Transverse colon (tissue), 4 donors: ENCODE measurements around the gene SELL. TPM values are rescaled to one million over a fixed set of nuclear protein-coding genes. Genes with fewer than 3 reads are reported as not detected.

Experiments
- DNase-seq: peaks from one replicate; pipeline ENCODE4 v3.0.0-alpha.2; 2019
- H3K27ac ChIP-seq, 4 donors: fragments of 200-600 bp; sonication (generic); 2 replicates each; pipeline ENCODE4 v1.5.1; 2016 to 2018; ENCODE audit warnings: inconsistent platforms in 4 of 4
- H3K27me3 ChIP-seq: fragments of 200-600 bp; sonication (generic); 2 replicates; pipeline ENCODE4 v1.5.1; 2017; ENCODE audit warnings: inconsistent platforms
- H3K36me3 ChIP-seq, 4 donors: fragments of 200-600 bp; sonication (generic); 2 replicates each; pipeline ENCODE4 v1.5.1; 2017 to 2019; ENCODE audit warnings: inconsistent platforms in 4 of 4
- H3K4me1 ChIP-seq, 4 donors: fragments of 200-600 bp; sonication (generic); 2 replicates each; pipeline ENCODE4 v1.5.1; 2017 to 2020; ENCODE audit warnings: inconsistent platforms in 4 of 4
- H3K4me3 ChIP-seq, 4 donors: fragments of 200-600 bp; sonication (generic); 1 replicate in 1 of 4; 2 replicates in 3 of 4; pipeline versions ENCODE4 v1.5.1 to v1.6.1; 2017 to 2019; ENCODE audit warnings: inconsistent platforms in 4 of 4
- H3K9me3 ChIP-seq, 2 donors: fragments of 200-600 bp; sonication (generic); 2 replicates each; pipeline ENCODE4 v1.5.1; 2017 to 2019; ENCODE audit warnings: inconsistent platforms in 2 of 2
- EP300 ChIP-seq: sonication (generic); formaldehyde crosslinking; IDR thresholded peaks from one replicate; pipeline ENCODE4 v1.6.1; 2017; ENCODE audit warnings: antibody characterized with exemption, low read depth
- POLR2A ChIP-seq: fragments of 450-650 bp; IDR thresholded peaks from one replicate; pipeline ENCODE4 v1.6.1; 2016; ENCODE audit warnings: antibody characterized with exemption, mild to moderate bottlenecking, moderate library complexity
- POLR2AphosphoS5 ChIP-seq, 3 donors: sonication (generic); formaldehyde crosslinking; IDR thresholded peaks; one replicate each; pipeline ENCODE4 v1.6.1; 2016; ENCODE audit warnings: antibody characterized with exemption in 3 of 3
- WGBS, 2 donors: methylation state at CpG; one replicate each; pipeline ENCODE4 v1.1.5; 2018; ENCODE audit warnings: low coverage in 1 of 2; 5-methylcytosine and 5-hydroxymethylcytosine counted together
- in situ Hi-C, 4 donors: fragments of 200-750 bp; cut with MboI; loops; one replicate each; pipeline versions ENCODE4 v1.15.0 to v1.15.1; 2017; ENCODE audit warnings: low sequenced_read_pairs in 3 of 4, low pct_ligation_motif_present in 1 of 4, low pct_unique_long_range_greater_than_20kb in 1 of 4
- intact Hi-C: fragments of 100-400 bp; cut with DNase I; formaldehyde crosslinking; loops from one replicate; pipeline ENCODE4 v1.15.1; 2023; ENCODE audit warnings: low total_unique reads
- total RNA-seq, 4 donors: library from RNA; depleted of rRNA; stranded (reverse); fragments of >200 nt; gene quantifications; one replicate each; pipeline ENCODE4 v1.1.0, GENCODE V29; 2016
- TF ChIP-seq, protein P1 (sequence below), 5 experiments: fragments of 200-600 bp in 3 of 5; fragments of 450-650 bp in 2 of 5; sonication (generic) in 3 of 5; IDR thresholded peaks; 1 replicate in 2 of 5; 2 replicates in 3 of 5; pipeline ENCODE4 v1.5.1; 2016 to 2017; ENCODE audit warnings: antibody characterized with exemption in 5 of 5, inconsistent platforms in 3 of 5, mild to moderate bottlenecking in 2 of 5, moderate library complexity in 1 of 5

SELL gene
- total RNA-seq, 4 donors from 2014 or later = 0.55 to 6.4 (median 2.9) TPM; not detected in 1

DNA sequence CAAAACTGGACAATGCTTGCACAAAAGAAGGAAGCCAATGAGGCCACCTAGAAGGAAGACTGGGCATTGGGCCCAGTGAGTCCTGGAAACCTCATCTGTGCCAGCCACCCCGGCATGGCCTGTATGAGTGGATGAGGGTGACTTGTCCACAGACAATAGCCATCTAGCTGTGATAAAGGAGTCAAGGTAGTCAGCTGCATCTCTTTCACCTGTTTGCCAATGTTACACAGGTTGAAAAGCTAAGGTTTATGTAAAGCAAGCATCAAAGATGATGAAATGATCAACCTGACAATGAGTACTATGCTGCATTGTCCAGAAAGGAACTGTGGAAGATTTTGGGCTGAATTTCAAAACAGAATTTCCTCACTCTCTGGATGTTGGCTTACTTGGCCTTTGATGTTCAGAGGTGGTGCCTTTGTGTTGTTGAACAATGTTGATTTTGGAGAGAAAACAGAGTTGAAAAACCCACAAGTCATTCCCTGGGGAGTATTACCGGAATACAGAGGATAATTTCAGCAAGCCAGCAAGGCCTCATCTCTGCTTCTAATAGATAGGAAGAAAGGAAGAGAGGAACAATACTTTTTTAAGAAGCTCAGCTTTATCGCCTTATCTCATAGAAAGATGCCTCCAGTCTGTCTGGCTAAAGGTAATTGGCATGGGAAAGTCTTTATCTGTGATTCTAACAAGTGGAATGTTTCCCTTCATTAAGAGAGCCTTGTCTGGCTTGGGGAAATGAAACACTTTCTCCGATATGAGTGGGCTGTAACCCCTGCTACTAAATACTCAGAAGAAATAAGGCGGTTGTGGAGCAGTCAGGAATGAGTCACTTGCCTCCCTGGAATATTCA is 33.8 kb upstream of the SELL start:
- Histone ChIP-seq H3K4me1 (no peaks in the 10 kb centered on the region), H3K9me3 (no peaks in the 10 kb centered on the region), H3K27me3 (no peaks in the 10 kb centered on the region), H3K27ac (no peak overlapping the region), H3K36me3 (no peaks in the 10 kb centered on the region), H3K4me3 (no peak overlapping the region)
- whole genome bisulfite sequencing, 2 donors = 71 to 80% methylated on average over 4 to 5 of the region's 5 CpGs
- no peak for DNase-seq
- intact Hi-C loops (no loop called here), in situ Hi-C loops (no loop called here)
- no peak for TF ChIP-seq POLR2A
- TF ChIP-seq EP300 = no peak
- TF ChIP-seq POLR2AphosphoS5 (IDR thresholded peaks at IDR 0.05) = no peak
- TF ChIP-seq, protein P1, sequence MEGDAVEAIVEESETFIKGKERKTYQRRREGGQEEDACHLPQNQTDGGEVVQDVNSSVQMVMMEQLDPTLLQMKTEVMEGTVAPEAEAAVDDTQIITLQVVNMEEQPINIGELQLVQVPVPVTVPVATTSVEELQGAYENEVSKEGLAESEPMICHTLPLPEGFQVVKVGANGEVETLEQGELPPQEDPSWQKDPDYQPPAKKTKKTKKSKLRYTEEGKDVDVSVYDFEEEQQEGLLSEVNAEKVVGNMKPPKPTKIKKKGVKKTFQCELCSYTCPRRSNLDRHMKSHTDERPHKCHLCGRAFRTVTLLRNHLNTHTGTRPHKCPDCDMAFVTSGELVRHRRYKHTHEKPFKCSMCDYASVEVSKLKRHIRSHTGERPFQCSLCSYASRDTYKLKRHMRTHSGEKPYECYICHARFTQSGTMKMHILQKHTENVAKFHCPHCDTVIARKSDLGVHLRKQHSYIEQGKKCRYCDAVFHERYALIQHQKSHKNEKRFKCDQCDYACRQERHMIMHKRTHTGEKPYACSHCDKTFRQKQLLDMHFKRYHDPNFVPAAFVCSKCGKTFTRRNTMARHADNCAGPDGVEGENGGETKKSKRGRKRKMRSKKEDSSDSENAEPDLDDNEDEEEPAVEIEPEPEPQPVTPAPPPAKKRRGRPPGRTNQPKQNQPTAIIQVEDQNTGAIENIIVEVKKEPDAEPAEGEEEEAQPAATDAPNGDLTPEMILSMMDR (IDR thresholded peaks at IDR 0.05) = no peak

DNA sequence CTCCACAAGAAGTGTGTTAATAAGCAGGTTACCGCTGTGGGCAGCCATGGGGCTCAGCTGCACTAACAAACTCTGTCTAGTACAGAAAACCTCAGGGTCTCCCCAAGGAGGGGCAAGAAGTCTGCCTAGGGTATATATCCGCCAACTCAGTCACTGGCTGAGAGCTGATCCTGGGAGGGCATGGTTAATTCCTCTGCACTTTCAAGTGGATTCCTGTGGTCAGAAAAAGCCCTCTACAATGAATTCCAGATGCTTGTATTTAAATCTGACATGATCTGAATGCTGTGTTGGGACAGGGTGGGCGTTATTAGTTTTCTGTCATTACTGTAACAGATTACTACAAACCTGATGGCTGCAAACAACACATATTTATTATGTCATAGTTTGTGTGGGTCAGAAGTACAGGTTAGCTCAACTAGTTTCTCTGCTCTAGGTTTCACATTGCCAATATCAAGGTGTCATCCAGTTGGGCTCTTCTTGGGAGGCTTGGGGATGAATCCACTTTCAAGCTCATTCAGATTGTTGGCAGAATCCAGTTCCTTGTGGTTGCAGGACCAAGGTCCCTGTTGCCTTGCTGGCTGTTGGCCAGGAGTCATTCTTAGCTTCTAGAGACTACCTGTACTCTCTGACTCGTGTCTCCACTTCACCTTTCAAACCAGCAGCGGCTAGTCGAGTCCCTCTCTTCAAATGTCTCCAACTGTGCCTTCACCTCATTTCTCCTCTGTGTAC is 30.4 kb upstream of the SELL start:
- Histone ChIP-seq H3K4me1 (no peaks in the 10 kb centered on the region), H3K27ac (no peak overlapping the region), H3K4me3 (no peak overlapping the region), H3K27me3 (no peaks in the 10 kb centered on the region), H3K9me3 (no peaks in the 10 kb centered on the region), H3K36me3 (no peaks in the 10 kb centered on the region)
- DNase-seq = no peak
- 75 to 88% methylated on average over 3 to 6 of the region's 6 CpGs for WGBS, 2 donors
- in situ Hi-C loops = no loop called here
- intact Hi-C loops = no loop called here
- TF ChIP-seq POLR2AphosphoS5 (IDR thresholded peaks at IDR 0.05) (no peak), POLR2A (no peak), EP300 (no peak)
- TF ChIP-seq, protein P1 (IDR thresholded peaks at IDR 0.05) = no peak

DNA sequence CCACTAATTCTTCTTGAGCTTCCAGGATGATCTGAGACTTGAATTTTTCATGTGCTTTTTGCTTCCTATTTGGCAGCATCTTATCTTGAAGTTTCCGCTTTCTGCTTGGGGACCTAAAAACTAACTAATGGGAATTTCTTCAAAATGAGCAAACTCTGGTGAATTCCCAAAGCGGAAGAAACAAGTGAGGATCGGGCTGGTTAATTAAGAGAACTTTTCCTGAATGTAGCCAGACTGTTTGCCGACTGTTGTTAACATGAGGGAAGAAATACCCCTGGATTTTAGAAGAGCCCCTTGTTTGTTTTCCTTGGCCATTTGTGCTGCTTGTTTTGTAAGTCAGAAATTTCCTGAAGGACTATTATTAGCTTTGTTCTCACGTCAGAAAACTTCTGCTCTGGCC is 28.6 kb upstream of the SELL start:
- Histone ChIP-seq H3K27ac (no peak overlapping the region), H3K36me3 (no peaks in the 10 kb centered on the region), H3K27me3 (no peaks in the 10 kb centered on the region), H3K4me3 (no peak overlapping the region), H3K9me3 (no peaks in the 10 kb centered on the region), H3K4me1 (no peaks in the 10 kb centered on the region)
- TF ChIP-seq POLR2AphosphoS5 (IDR thresholded peaks at IDR 0.05) (no peak), POLR2A (no peak), EP300 (no peak)
- TF ChIP-seq, protein P1 (IDR thresholded peaks at IDR 0.05) = no peak
- WGBS, 2 donors = 64 to 75% methylated on average over 5 of the region's 5 CpGs
- intact Hi-C loops (no loop called here), in situ Hi-C loops (no loop called here)
- no peak for DNase-seq

DNA sequence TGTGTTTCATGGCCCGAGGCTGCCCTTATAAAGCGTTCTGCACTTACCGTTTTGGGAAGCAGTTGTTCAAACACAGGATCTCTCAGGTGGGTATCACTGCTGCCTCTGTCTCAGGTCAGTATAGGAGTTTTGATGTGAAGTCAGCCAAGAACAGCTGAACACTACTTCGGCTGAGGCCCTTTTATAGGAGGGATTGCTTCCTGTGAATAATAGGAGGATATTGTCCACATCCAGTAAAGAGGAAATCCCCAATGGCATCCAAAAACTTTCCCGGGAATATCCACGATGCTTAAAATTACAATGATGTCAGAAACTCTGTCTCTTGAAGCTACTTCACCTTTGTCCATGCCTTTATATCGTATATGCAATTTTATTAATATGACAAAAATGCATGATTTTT is 22.5 kb upstream of the SELL start, which contains the start of gene SELE:
Gene SELE, minus strand, starts transcription at position 156 of the 400 bp plus-strand sequence. CDS start 467 bp downstream, outside the sequence.
- no peaks in the 10 kb centered on the region for H3K9me3 ChIP-seq
- H3K27ac ChIP-seq = no peak within 1 kb of the TSS
- TF ChIP-seq, protein P1 (IDR thresholded peaks at IDR 0.05) = no peak
- TF ChIP-seq POLR2A (no peak), EP300 (no peak)
- no peak for DNase-seq
- in situ Hi-C loops (no loop called here), intact Hi-C loops (no loop called here)
- no peaks in the 10 kb centered on the region for H3K36me3 ChIP-seq
- WGBS, 2 donors = 79 to 87% methylated on average over 7 of the region's 7 CpGs
- no peaks in the 10 kb centered on the region for H3K27me3 ChIP-seq
- no peak within 1 kb of the TSS for H3K4me3 ChIP-seq
- H3K4me1 ChIP-seq = peaks cover 0 to 6% (median 0%) of the 10 kb centered on the region in 4 donors
